ENCODE results near the gene JAZF1. TPM values are rescaled to one million over a fixed set of nuclear protein-coding genes. Genes with fewer than 3 reads are reported as not detected.

Gene JAZF1
- polyA plus RNA-seq, 1 donor = 11.4 TPM

- H3K36me3 ChIP-seq (ENCODE audit: control insufficient read depth, insufficient read depth, low read length) = peaks cover 3% of the 10 kb centered on the region
- no peak overlapping the region for H3K4me3 ChIP-seq (ENCODE audit: low read length)
- H3K27ac ChIP-seq (ENCODE audit: low read length) = no peak overlapping the region
- no peaks in the 10 kb centered on the region for H3K27me3 ChIP-seq (ENCODE audit: control insufficient read depth, insufficient read depth, low read length)
- WGBS (ENCODE audit: insufficient coverage, low lambda C conversion rate) = no CpG with 5 or more reads among the region's 8 CpGs
- H3K9me3 ChIP-seq (ENCODE audit: control insufficient read depth, low read depth, low read length) = no peaks in the 10 kb centered on the region
- DNase-seq = no peak
- H3K4me1 ChIP-seq (ENCODE audit: control insufficient read depth, insufficient read depth, low read length) = peaks cover 9% of the 10 kb centered on the region
Observed at GRCh38 chr7:27840313-27840712, 340.3 kb downstream of the JAZF1 start.

- no CpG with 5 or more reads among the region's 10 CpGs for WGBS (ENCODE audit: insufficient coverage, low lambda C conversion rate)
- H3K36me3 ChIP-seq (ENCODE audit: control insufficient read depth, insufficient read depth, low read length) = peaks cover 4% of the 10 kb centered on the region
- no peak overlapping the region for H3K27ac ChIP-seq (ENCODE audit: low read length)
- DNase-seq = no peak
- H3K27me3 ChIP-seq (ENCODE audit: control insufficient read depth, insufficient read depth, low read length) = no peaks in the 10 kb centered on the region
- H3K4me3 ChIP-seq (ENCODE audit: low read length) = no peak overlapping the region
- H3K9me3 ChIP-seq (ENCODE audit: control insufficient read depth, low read depth, low read length) = no peaks in the 10 kb centered on the region
- peaks cover 9% of the 10 kb centered on the region for H3K4me1 ChIP-seq (ENCODE audit: control insufficient read depth, insufficient read depth, low read length)
Observed at GRCh38 chr7:27839099-27839498, 341.5 kb downstream of the JAZF1 start.

GRCh38 chr7:27836536-27836935 lies 344.1 kb downstream of the JAZF1 start:
- H3K9me3 ChIP-seq (ENCODE audit: control insufficient read depth, low read depth, low read length) = no peaks in the 10 kb centered on the region
- H3K4me1 ChIP-seq (ENCODE audit: control insufficient read depth, insufficient read depth, low read length) = peaks cover 9% of the 10 kb centered on the region
- H3K36me3 ChIP-seq (ENCODE audit: control insufficient read depth, insufficient read depth, low read length) = peaks cover 13% of the 10 kb centered on the region
- no peaks in the 10 kb centered on the region for H3K27me3 ChIP-seq (ENCODE audit: control insufficient read depth, insufficient read depth, low read length)
- H3K4me3 ChIP-seq (ENCODE audit: low read length) = no peak overlapping the region
- no peak for DNase-seq
- no CpG with 5 or more reads among the region's 2 CpGs for whole genome bisulfite sequencing (ENCODE audit: insufficient coverage, low lambda C conversion rate)
- H3K27ac ChIP-seq (ENCODE audit: low read length) = no peak overlapping the region

GRCh38 chr7:27835376-27835775 lies 345.2 kb downstream of the JAZF1 start:
- H3K9me3 ChIP-seq (ENCODE audit: control insufficient read depth, low read depth, low read length) = no peaks in the 10 kb centered on the region
- no peaks in the 10 kb centered on the region for H3K27me3 ChIP-seq (ENCODE audit: control insufficient read depth, insufficient read depth, low read length)
- H3K36me3 ChIP-seq (ENCODE audit: control insufficient read depth, insufficient read depth, low read length) = peaks cover 16% of the 10 kb centered on the region
- DNase-seq = no peak
- no peak overlapping the region for H3K27ac ChIP-seq (ENCODE audit: low read length)
- no peak overlapping the region for H3K4me3 ChIP-seq (ENCODE audit: low read length)
- H3K4me1 ChIP-seq (ENCODE audit: control insufficient read depth, insufficient read depth, low read length) = peaks cover 9% of the 10 kb centered on the region
- WGBS (ENCODE audit: insufficient coverage, low lambda C conversion rate) = no CpG with 5 or more reads among the region's 7 CpGs

- DNase-seq = no peak
- H3K27ac ChIP-seq (ENCODE audit: low read length) = no peak overlapping the region
- no CpG with 5 or more reads among the region's 7 CpGs for WGBS (ENCODE audit: insufficient coverage, low lambda C conversion rate)
- H3K9me3 ChIP-seq (ENCODE audit: control insufficient read depth, low read depth, low read length) = no peaks in the 10 kb centered on the region
- H3K27me3 ChIP-seq (ENCODE audit: control insufficient read depth, insufficient read depth, low read length) = no peaks in the 10 kb centered on the region
- H3K4me1 ChIP-seq (ENCODE audit: control insufficient read depth, insufficient read depth, low read length) = peaks cover 9% of the 10 kb centered on the region
- H3K4me3 ChIP-seq (ENCODE audit: low read length) = no peak overlapping the region
- peaks cover 16% of the 10 kb centered on the region for H3K36me3 ChIP-seq (ENCODE audit: control insufficient read depth, insufficient read depth, low read length)
Observed at GRCh38 chr7:27834179-27834921, 346.2 kb downstream of the JAZF1 start.

- no CpG with 5 or more reads among the region's 5 CpGs for WGBS (ENCODE audit: insufficient coverage, low lambda C conversion rate)
- Histone ChIP-seq H3K4me1 (ENCODE audit: control insufficient read depth, insufficient read depth, low read length) (no peaks in the 10 kb centered on the region), H3K27ac (ENCODE audit: low read length) (no peak overlapping the region), H3K9me3 (ENCODE audit: control insufficient read depth, low read depth, low read length) (no peaks in the 10 kb centered on the region), H3K4me3 (ENCODE audit: low read length) (no peak overlapping the region), H3K27me3 (ENCODE audit: control insufficient read depth, insufficient read depth, low read length) (no peaks in the 10 kb centered on the region), H3K36me3 (ENCODE audit: control insufficient read depth, insufficient read depth, low read length) (peaks cover 13% of the 10 kb centered on the region)
- DNase-seq = no peak
Observed at GRCh38 chr7:27826357-27826756, 354.2 kb downstream of the JAZF1 start.

- no peak overlapping the region for H3K4me3 ChIP-seq (ENCODE audit: low read length)
- no peaks in the 10 kb centered on the region for H3K27me3 ChIP-seq (ENCODE audit: control insufficient read depth, insufficient read depth, low read length)
- no peaks in the 10 kb centered on the region for H3K9me3 ChIP-seq (ENCODE audit: control insufficient read depth, low read depth, low read length)
- 86% methylated on average over 2 of the region's 2 CpGs for WGBS (ENCODE audit: insufficient coverage, low lambda C conversion rate)
- DNase-seq = no peak
- no peaks in the 10 kb centered on the region for H3K4me1 ChIP-seq (ENCODE audit: control insufficient read depth, insufficient read depth, low read length)
- peaks cover 10% of the 10 kb centered on the region for H3K36me3 ChIP-seq (ENCODE audit: control insufficient read depth, insufficient read depth, low read length)
- H3K27ac ChIP-seq (ENCODE audit: low read length) = no peak overlapping the region
Observed at GRCh38 chr7:27825891-27826290, 354.7 kb downstream of the JAZF1 start.

GRCh38 chr7:27822245-27822644 lies 358.4 kb downstream of the JAZF1 start:
- no peaks in the 10 kb centered on the region for H3K4me1 ChIP-seq (ENCODE audit: control insufficient read depth, insufficient read depth, low read length)
- H3K4me3 ChIP-seq (ENCODE audit: low read length) = no peak overlapping the region
- 83% methylated on average over 1 of the region's 2 CpGs for WGBS (ENCODE audit: insufficient coverage, low lambda C conversion rate)
- peaks cover 18% of the 10 kb centered on the region for H3K36me3 ChIP-seq (ENCODE audit: control insufficient read depth, insufficient read depth, low read length)
- no peaks in the 10 kb centered on the region for H3K9me3 ChIP-seq (ENCODE audit: control insufficient read depth, low read depth, low read length)
- no peak overlapping the region for H3K27ac ChIP-seq (ENCODE audit: low read length)
- no peaks in the 10 kb centered on the region for H3K27me3 ChIP-seq (ENCODE audit: control insufficient read depth, insufficient read depth, low read length)
- DNase-seq = no peak

- H3K36me3 ChIP-seq (ENCODE audit: control insufficient read depth, insufficient read depth, low read length) = peaks cover 15% of the 10 kb centered on the region
- no peaks in the 10 kb centered on the region for H3K9me3 ChIP-seq (ENCODE audit: control insufficient read depth, low read depth, low read length)
- H3K27me3 ChIP-seq (ENCODE audit: control insufficient read depth, insufficient read depth, low read length) = no peaks in the 10 kb centered on the region
- 94% methylated on average over 2 of the region's 2 CpGs for WGBS (ENCODE audit: insufficient coverage, low lambda C conversion rate)
- DNase-seq = no peak
- H3K4me3 ChIP-seq (ENCODE audit: low read length) = no peak overlapping the region
- no peaks in the 10 kb centered on the region for H3K4me1 ChIP-seq (ENCODE audit: control insufficient read depth, insufficient read depth, low read length)
- no peak overlapping the region for H3K27ac ChIP-seq (ENCODE audit: low read length)
Observed at GRCh38 chr7:27812706-27813105, 367.9 kb downstream of the JAZF1 start.

- Histone ChIP-seq H3K4me1 (ENCODE audit: control insufficient read depth, insufficient read depth, low read length) (no peaks in the 10 kb centered on the region), H3K27ac (ENCODE audit: low read length) (no peak overlapping the region), H3K36me3 (ENCODE audit: control insufficient read depth, insufficient read depth, low read length) (peaks cover 13% of the 10 kb centered on the region), H3K9me3 (ENCODE audit: control insufficient read depth, low read depth, low read length) (no peaks in the 10 kb centered on the region), H3K27me3 (ENCODE audit: control insufficient read depth, insufficient read depth, low read length) (no peaks in the 10 kb centered on the region), H3K4me3 (ENCODE audit: low read length) (no peak overlapping the region)
- WGBS (ENCODE audit: insufficient coverage, low lambda C conversion rate) = no CpG with 5 or more reads among the region's 4 CpGs
- DNase-seq = no peak
Observed at GRCh38 chr7:27810186-27810585, 370.4 kb downstream of the JAZF1 start.

GRCh38 chr7:27808626-27809025 lies 372.0 kb downstream of the JAZF1 start:
- Histone ChIP-seq H3K36me3 (ENCODE audit: control insufficient read depth, insufficient read depth, low read length) (peaks cover 13% of the 10 kb centered on the region), H3K27me3 (ENCODE audit: control insufficient read depth, insufficient read depth, low read length) (no peaks in the 10 kb centered on the region), H3K4me3 (ENCODE audit: low read length) (no peak overlapping the region), H3K27ac (ENCODE audit: low read length) (no peak overlapping the region), H3K9me3 (ENCODE audit: control insufficient read depth, low read depth, low read length) (no peaks in the 10 kb centered on the region), H3K4me1 (ENCODE audit: control insufficient read depth, insufficient read depth, low read length) (no peaks in the 10 kb centered on the region)
- DNase-seq = no peak
- 100% methylated on average over 2 of the region's 2 CpGs for WGBS (ENCODE audit: insufficient coverage, low lambda C conversion rate)

Data from large intestine (tissue), 3 donors.